H1 (cell line): ENCODE data around the gene EPX. TPM values are rescaled to one million over a fixed set of nuclear protein-coding genes. Genes with fewer than 3 reads are reported as not detected.

Experiments
- CTCF ChIA-PET: fragments of 300-600 bp; sonication (Branson Sonifier 250); formaldehyde crosslinking; loops from one replicate; lab custom pipeline; 2021; ENCODE audit not compliant: partially characterized antibody; lab: Charles Lee
- POLR2A ChIA-PET: fragments of 300-600 bp; sonication (Branson Sonifier 250); formaldehyde crosslinking; loops from one replicate; lab custom pipeline; 2021; ENCODE audit warnings: inconsistent platforms; ENCODE audit not compliant: partially characterized antibody; lab: Charles Lee
- DNase-seq, 2 experiments: peaks; one replicate each; pipeline versions ENCODE4 v3.0.0 to v3.0.0-alpha.2; 2010 to 2022; ENCODE audit warnings: low spot score in 2 of 2, low read depth in 1 of 2, mixed read lengths in 1 of 2
- FAIRE-seq: peaks from 2 replicates; lab custom pipeline; 2011; peaks lifted over from hg19 to GRCh38; lab: Jason Lieb, UNC
- H2AFZ ChIP-seq: 2 replicates; pipeline ENCODE4 v1.8.1; 2012; ENCODE audit warnings: low read length, inconsistent platforms
- H2AK5ac ChIP-seq: 2 replicates; pipeline ENCODE4 v1.6.1; 2013; ENCODE audit warnings: low read depth, low read length
- H2BK120ac ChIP-seq: replicated peaks from 2 replicates; pipeline ENCODE3; 2013; ENCODE audit warnings: low read depth, low read length, inconsistent platforms
- H2BK12ac ChIP-seq: 2 replicates; pipeline ENCODE4 v1.6.1; 2013; ENCODE audit warnings: low read depth, low read length
- H2BK15ac ChIP-seq: 2 replicates; pipeline ENCODE4 v1.6.1; 2013; ENCODE audit warnings: low read length
- H2BK20ac ChIP-seq: 2 replicates; pipeline ENCODE4 v1.6.1; 2013; ENCODE audit warnings: low read length
- H2BK5ac ChIP-seq: 2 replicates; pipeline ENCODE4 v1.6.1; 2013; ENCODE audit warnings: low read depth, low read length
- H3K14ac ChIP-seq: 2 replicates; pipeline ENCODE4 v1.6.1; 2013; ENCODE audit warnings: inconsistent platforms; ENCODE audit not compliant: insufficient read length
- H3K18ac ChIP-seq: 2 replicates; pipeline ENCODE4 v1.6.1; 2013; ENCODE audit warnings: low read length; ENCODE audit errors: extremely low read depth
- H3K23ac ChIP-seq: 2 replicates; pipeline ENCODE4 v1.6.1; 2013; ENCODE audit warnings: inconsistent platforms; ENCODE audit not compliant: insufficient read length
- H3K23me2 ChIP-seq: 2 replicates; pipeline ENCODE4 v1.6.1; 2013; ENCODE audit warnings: low read depth, low read length
- H3K27ac ChIP-seq: 2 replicates; pipeline ENCODE4 v1.6.1; 2011; ENCODE audit warnings: low read depth, low read length, inconsistent platforms
- H3K27me3 ChIP-seq, 4 experiments: replicated peaks in 1 of 4; 1 replicate in 1 of 4; 2 replicates in 3 of 4; pipeline versions ENCODE4 v1.6.1 to v1.8.1; 2011 to 2013; ENCODE audit warnings: low read length in 3 of 4, mild to moderate bottlenecking in 3 of 4, inconsistent platforms in 2 of 4, mixed read lengths in 2 of 4, moderate library complexity in 1 of 4; ENCODE audit not compliant: control insufficient read depth in 3 of 4, insufficient read depth in 3 of 4; ENCODE audit errors: extremely low read depth in 1 of 4
- H3K36me3 ChIP-seq, 4 experiments: 2 replicates each; pipeline versions ENCODE4 v1.6.1 to v1.8.1; 2011 to 2013; ENCODE audit warnings: mild to moderate bottlenecking in 4 of 4, low read length in 3 of 4, moderate library complexity in 2 of 4, control low read depth in 1 of 4, inconsistent platforms in 1 of 4; ENCODE audit not compliant: insufficient read depth in 4 of 4, control insufficient read depth in 2 of 4
- H3K4ac ChIP-seq: replicated peaks from 2 replicates; pipeline ENCODE3; 2013; ENCODE audit warnings: low read length, low read depth, mixed read lengths, inconsistent platforms; ENCODE audit not compliant: insufficient read length
- H3K4me1 ChIP-seq, 4 experiments: replicated peaks in 1 of 4; 1 replicate in 1 of 4; 2 replicates in 3 of 4; pipeline versions ENCODE4 v1.6.1 to v1.8.1; 2011 to 2013; ENCODE audit warnings: low read length in 3 of 4, inconsistent platforms in 2 of 4, mixed read lengths in 1 of 4; ENCODE audit not compliant: insufficient read depth in 4 of 4, control insufficient read depth in 3 of 4
- H3K4me2 ChIP-seq, 2 experiments: 2 replicates each; pipeline versions ENCODE4 v1.6.1 to v1.8.1; 2011 to 2013; ENCODE audit warnings: low read depth in 2 of 2, low read length in 2 of 2, control low read depth in 1 of 2, inconsistent platforms in 1 of 2, mild to moderate bottlenecking in 1 of 2; ENCODE audit not compliant: insufficient read depth in 1 of 2
- H3K4me3 ChIP-seq, 4 experiments: fragments of 200-600, 300-600 bp in 1 of 4; sonication (generic), shearing (Covaris generic), sonication (Bioruptor Twin) in 1 of 4; 2 replicates each; pipeline versions ENCODE4 v1.5.1 to v1.8.1; 2011 to 2016; ENCODE audit warnings: low read length in 4 of 4, low read depth in 3 of 4, control low read depth in 2 of 4, inconsistent platforms in 2 of 4, mild to moderate bottlenecking in 2 of 4, mixed read lengths in 1 of 4, moderate library complexity in 1 of 4; ENCODE audit not compliant: insufficient read depth in 2 of 4; ENCODE audit errors: extremely low read depth in 1 of 4
- H3K56ac ChIP-seq: replicated peaks from 2 replicates; pipeline ENCODE3; 2013; ENCODE audit warnings: low read depth, mild to moderate bottlenecking, mixed read lengths, low read length, inconsistent platforms; ENCODE audit not compliant: insufficient read length
- H3K79me1 ChIP-seq: 2 replicates; pipeline ENCODE4 v1.6.1; 2013; ENCODE audit warnings: low read depth, low read length, control low read depth
- H3K79me2 ChIP-seq, 2 experiments: 2 replicates each; pipeline versions ENCODE4 v1.6.1 to v1.8.1; 2012 to 2013; ENCODE audit warnings: low read length in 2 of 2, mild to moderate bottlenecking in 2 of 2, inconsistent platforms in 1 of 2; ENCODE audit not compliant: insufficient read depth in 2 of 2, control insufficient read depth in 1 of 2
- H3K9ac ChIP-seq, 4 experiments: replicated peaks in 1 of 4; 1 replicate in 1 of 4; 2 replicates in 3 of 4; pipeline versions ENCODE4 v1.6.1 to v1.8.1; 2011 to 2013; ENCODE audit warnings: low read depth in 3 of 4, low read length in 3 of 4, control low read depth in 2 of 4, mild to moderate bottlenecking in 2 of 4, moderate library complexity in 2 of 4, inconsistent platforms in 1 of 4; ENCODE audit errors: extremely low read depth in 1 of 4
- H3K9me3 ChIP-seq, 2 experiments: 2 replicates each; pipeline versions ENCODE4 v1.6.1 to v1.8.1; 2012 to 2013; ENCODE audit warnings: mild to moderate bottlenecking in 2 of 2, moderate library complexity in 2 of 2, control low read depth in 1 of 2, inconsistent platforms in 1 of 2, low read depth in 1 of 2, low read length in 1 of 2, mixed read lengths in 1 of 2; ENCODE audit not compliant: insufficient read depth in 2 of 2
- H4K20me1 ChIP-seq, 2 experiments: replicated peaks in 1 of 2; 2 replicates each; pipeline versions ENCODE3 to v1.8.1; 2011 to 2013; ENCODE audit warnings: inconsistent platforms in 2 of 2, low read length in 2 of 2, mild to moderate bottlenecking in 1 of 2; ENCODE audit not compliant: insufficient read depth in 2 of 2, control insufficient read depth in 1 of 2
- H4K5ac ChIP-seq: 2 replicates; pipeline ENCODE4 v1.6.1; 2013; ENCODE audit warnings: low read length, low read depth, mixed read lengths, inconsistent platforms; ENCODE audit not compliant: insufficient read length
- H4K8ac ChIP-seq: 2 replicates; pipeline ENCODE4 v1.8.0; 2013; ENCODE audit warnings: mild to moderate bottlenecking, moderate library complexity, low read length, inconsistent platforms; ENCODE audit not compliant: insufficient read depth; ENCODE audit errors: extremely low read depth
- H4K91ac ChIP-seq: replicated peaks from 2 replicates; pipeline ENCODE3; 2013; ENCODE audit warnings: low read length, mixed read lengths, inconsistent platforms; ENCODE audit not compliant: insufficient read length
- WGBS, 2 experiments: shearing (Covaris generic) in 1 of 2; methylation state at CpG; one replicate each; pipeline versions ENCODE4 v1.1.6 to v1.1.7; 2013 to 2015; ENCODE audit warnings: low lambda C conversion rate in 2 of 2, mixed read lengths in 2 of 2, inconsistent platforms in 1 of 2, low coverage in 1 of 2, missing lambda C conversion rate in 1 of 2; ENCODE audit not compliant: insufficient replicate concordance in 2 of 2, insufficient coverage in 1 of 2, insufficient read length in 1 of 2; ENCODE audit errors: extremely low coverage in 1 of 2, missing lambda C conversion rate in 1 of 2; 5-methylcytosine and 5-hydroxymethylcytosine counted together
- polyA plus RNA-seq, 7 experiments: library from polyadenylated mRNA; depleted of rRNA in 3 of 7; stranded (reverse) in 5 of 7; unstranded in 2 of 7; fragments of >200 nt in 5 of 7; fragments of 200-250 nt in 2 of 7; gene quantifications; 1 replicate in 5 of 7; 2 replicates in 1 of 7; 4 replicates in 1 of 7; pipeline versions ENCODE4 v1.2.1 to v1.2.3, GENCODE V29; 2011 to 2013; ENCODE audit warnings: missing spikeins in 2 of 7, mixed read lengths in 2 of 7
- total RNA-seq: library from RNA; stranded (reverse); fragmentation: NEBNext Ultra II Directional; extraction: Animal tissue kit (Norgen Biotek cat#: 25700); gene quantifications from 2 replicates; pipeline ENCODE4 v1.2.1, GENCODE V29; 2021
- TF ChIP-seq, protein P1 (sequence below), 3 experiments: IDR thresholded peaks; 1 replicate in 2 of 3; 2 replicates in 1 of 3; pipeline versions ENCODE4 v1.5.1 to v1.6.1; 2011; ENCODE audit warnings: low read length in 3 of 3, mild to moderate bottlenecking in 3 of 3, inconsistent platforms in 2 of 3, low read depth in 1 of 3, moderate library complexity in 1 of 3; ENCODE audit not compliant: insufficient read depth in 1 of 3; ENCODE audit errors: control extremely low read depth in 1 of 3

EPX gene
- total and polyA plus RNA-seq, 2 of the 8 experiments (the other 6 are each of a cell fraction or from before 2014, with no cell fraction given) = not detected

- Histone ChIP-seq H3K4me2 (no peak overlapping the region), H3K56ac (no peak overlapping the region), H3K79me2 (no peaks in the 10 kb centered on the region), H3K18ac (no peak overlapping the region), H4K91ac (no peak overlapping the region), H3K9me3 (no peaks in the 10 kb centered on the region), H2BK5ac (no peak overlapping the region), H3K23ac (no peak overlapping the region), H2BK20ac (no peak overlapping the region), H2BK12ac (no peak overlapping the region; the same call in 1 of the 2 replicates), H3K36me3 (no peaks in the 10 kb centered on the region), H3K27me3 (peaks cover 0 to 5% (median 0%) of the 10 kb centered on the region in 4 experiments; a peak in 1 of 7 replicates), H3K79me1 (no peaks in the 10 kb centered on the region)
- CTCF ChIA-PET = interaction anchor here (0.6 to 3.0 kb wide), 5 partner anchors 12 to 286 kb away, joined by 3 to 14 read pairs (median 4); no protein-coding TSS in a partner anchor
- peak in 1 of 2 experiments; percentile 23 for DNase-seq
- TF ChIP-seq, protein P1, sequence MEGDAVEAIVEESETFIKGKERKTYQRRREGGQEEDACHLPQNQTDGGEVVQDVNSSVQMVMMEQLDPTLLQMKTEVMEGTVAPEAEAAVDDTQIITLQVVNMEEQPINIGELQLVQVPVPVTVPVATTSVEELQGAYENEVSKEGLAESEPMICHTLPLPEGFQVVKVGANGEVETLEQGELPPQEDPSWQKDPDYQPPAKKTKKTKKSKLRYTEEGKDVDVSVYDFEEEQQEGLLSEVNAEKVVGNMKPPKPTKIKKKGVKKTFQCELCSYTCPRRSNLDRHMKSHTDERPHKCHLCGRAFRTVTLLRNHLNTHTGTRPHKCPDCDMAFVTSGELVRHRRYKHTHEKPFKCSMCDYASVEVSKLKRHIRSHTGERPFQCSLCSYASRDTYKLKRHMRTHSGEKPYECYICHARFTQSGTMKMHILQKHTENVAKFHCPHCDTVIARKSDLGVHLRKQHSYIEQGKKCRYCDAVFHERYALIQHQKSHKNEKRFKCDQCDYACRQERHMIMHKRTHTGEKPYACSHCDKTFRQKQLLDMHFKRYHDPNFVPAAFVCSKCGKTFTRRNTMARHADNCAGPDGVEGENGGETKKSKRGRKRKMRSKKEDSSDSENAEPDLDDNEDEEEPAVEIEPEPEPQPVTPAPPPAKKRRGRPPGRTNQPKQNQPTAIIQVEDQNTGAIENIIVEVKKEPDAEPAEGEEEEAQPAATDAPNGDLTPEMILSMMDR (IDR thresholded peaks at IDR 0.05; ENCODE audit: control extremely low read depth in 1 of 3, insufficient read depth in 1 of 3, low read depth in 1 of 3, low read length in 3 of 3) = no peak
- TF ChIP-seq, all 59 proteins: peak for 0
- peak overlapping the region; percentile 45; the same call in 1 of the 2 replicates for H4K8ac ChIP-seq
- POLR2A ChIA-PET = interaction anchor here (1.2 kb wide), 2 partner anchors 27 to 334 kb away, joined by 3 read pairs; partner anchors contain the start of gene MRPS23
- H3K27ac ChIP-seq = peak overlapping the region; percentile 7; the same call in 1 of the 2 replicates
- no peak overlapping the region for H3K14ac ChIP-seq
- H4K5ac ChIP-seq = no peak overlapping the region
- no peaks in the 10 kb centered on the region for H3K23me2 ChIP-seq
- no peak overlapping the region for H3K9ac ChIP-seq
- WGBS, 2 experiments = 73% methylated on average over 9 of the region's 10 CpGs; no CpG with 5 or more reads in 1 of the 2 experiments
- peak overlapping the region; percentile 24; the same call in 1 of the 2 replicates for H2AFZ ChIP-seq
- no peak overlapping the region for H3K4me3 ChIP-seq
- H2BK120ac ChIP-seq = no peak overlapping the region
- peaks cover 0 to 5% (median 0%) of the 10 kb centered on the region in 4 experiments; a peak in 1 of 7 replicates for H3K4me1 ChIP-seq
- H2AK5ac ChIP-seq = no peak overlapping the region
- peak overlapping the region; percentile 44 for H3K4ac ChIP-seq
- no peaks in the 10 kb centered on the region for H4K20me1 ChIP-seq
- FAIRE-seq = no peak
- H2BK15ac ChIP-seq = peak overlapping the region; percentile 78; the same call in 1 of the 2 replicates
These were observed 8.1 kb upstream of the EPX start for GRCh38 chr17:58184308-58184985.
